CD4-positive, alpha-beta T cell treated with Interferon alpha-2 for 1 hour (primary cell): ENCODE measurements around the gene XKR3.
"Not testable (repeated sequence)": the region's sequence is repeated elsewhere in the genome, so short reads cannot be mapped to it uniquely, and the experiment has no call there.

ENCODE experiments used
- DNase-seq, 2 donors: peaks; one replicate each; pipeline ENCODE4 v3.0.0-alpha.2; 2020 to 2022

Gene XKR3

GRCh38 chr22:16824716-16825687 is at the start of gene XKR3:
XKR3 (minus strand) TSS chr22:16825411; CDS start chr22:16808073, 17,338 bp downstream.
- peak; percentile 3 to 34 for DNase-seq

- not testable (repeated sequence) for DNase-seq
Measured at GRCh38 chr22:16869640-16870039, 44.4 kb upstream of the XKR3 start.

- DNase-seq = no peak
Measured at GRCh38 chr22:16866167-16866566, 41.0 kb upstream of the XKR3 start.

GRCh38 chr22:16856851-16857250 is 31.6 kb upstream of the XKR3 start:
- not testable (repeated sequence) for DNase-seq

GRCh38 chr22:16854631-16855030 is 29.4 kb upstream of the XKR3 start:
- no peak for DNase-seq

GRCh38 chr22:16851268-16851996 is 26.2 kb upstream of the XKR3 start:
- DNase-seq = not testable (repeated sequence)

- no peak for DNase-seq
Measured at GRCh38 chr22:16847271-16847670, 22.1 kb upstream of the XKR3 start.

GRCh38 chr22:16845881-16846280 is 20.7 kb upstream of the XKR3 start:
- no peak for DNase-seq

- no peak for DNase-seq
Measured at GRCh38 chr22:16845465-16845864, 20.3 kb upstream of the XKR3 start.

- no peak for DNase-seq
Measured at GRCh38 chr22:16844529-16844928, 19.3 kb upstream of the XKR3 start.

GRCh38 chr22:16838073-16838472 is 12.9 kb upstream of the XKR3 start:
- no peak for DNase-seq

- no peak for DNase-seq
Measured at GRCh38 chr22:16834971-16835370, 9.8 kb upstream of the XKR3 start.

- no peak for DNase-seq
Measured at GRCh38 chr22:16831257-16831656, 6.0 kb upstream of the XKR3 start.

- no peak for DNase-seq
Measured at GRCh38 chr22:16829985-16830384, 4.8 kb upstream of the XKR3 start.

- DNase-seq = no peak
Measured at GRCh38 chr22:16828876-16829275, 3.7 kb upstream of the XKR3 start.

GRCh38 chr22:16827506-16827905 is 2.3 kb upstream of the XKR3 start:
- no peak for DNase-seq

GRCh38 chr22:16819249-16819648 is 6.0 kb downstream of the XKR3 start:
- no peak for DNase-seq

- no peak for DNase-seq
Measured at GRCh38 chr22:16818538-16818937, 6.7 kb downstream of the XKR3 start.

GRCh38 chr22:16815073-16815472 is 10.1 kb downstream of the XKR3 start:
- no peak for DNase-seq

GRCh38 chr22:16810188-16810802 is 14.9 kb downstream of the XKR3 start:
- DNase-seq = no peak

GRCh38 chr22:16808744-16809143 is 16.5 kb downstream of the XKR3 start:
- no peak for DNase-seq

GRCh38 chr22:16807109-16807508 is 18.1 kb downstream of the XKR3 start:
- no peak for DNase-seq

GRCh38 chr22:16806401-16806800 is 18.8 kb downstream of the XKR3 start:
- DNase-seq = no peak
